ENCODE results near the gene APP.

APP gene

GRCh38 chr21:26194811-26195251 is 24.3 kb upstream of the APP start:
- CTCF ChIA-PET = no interaction called here
- no peak for DNase-seq (ENCODE audit: low spot score)
- TF ChIP-seq CTCF (conservative IDR thresholded peaks at IDR 0.05; ENCODE audit: low read depth) = no peak

GRCh38 chr21:26194326-26194725 is 23.8 kb upstream of the APP start:
- no peak for DNase-seq (ENCODE audit: low spot score)
- ChIA-PET CTCF (no interaction called here), POLR2A (ENCODE audit: low non-redundant PET) (no interaction called here)
- H3K27ac ChIP-seq = no peak overlapping the region
- no peak for TF ChIP-seq CTCF (conservative IDR thresholded peaks at IDR 0.05; ENCODE audit: low read depth)

More at GRCh38 chr21:26194811-26195251, 24.3 kb upstream of the APP start:
- POLR2A ChIA-PET (ENCODE audit: low non-redundant PET) = no interaction called here
- H3K27ac ChIP-seq = no peak overlapping the region

GRCh38 chr21:26191609-26192008 is 21.0 kb upstream of the APP start:
- CTCF ChIA-PET = interaction anchor here (0.6 kb wide), 1 partner anchor 10 kb away, joined by 6 read pairs; no protein-coding TSS in a partner anchor
- no peak overlapping the region for H3K27ac ChIP-seq
- POLR2A ChIA-PET (ENCODE audit: low non-redundant PET) = no interaction called here
- TF ChIP-seq CTCF (conservative IDR thresholded peaks at IDR 0.05; ENCODE audit: low read depth) = no peak
- no peak for DNase-seq (ENCODE audit: low spot score)

- ChIA-PET POLR2A (ENCODE audit: low non-redundant PET) (no interaction called here), CTCF (interaction anchor here (0.8 kb wide), 1 partner anchor 567 kb away, joined by 5 read pairs; no protein-coding TSS in a partner anchor)
- no peak overlapping the region for H3K27ac ChIP-seq
- DNase-seq (ENCODE audit: low spot score) = no peak
- TF ChIP-seq CTCF (conservative IDR thresholded peaks at IDR 0.05; ENCODE audit: low read depth) = no peak
Measured at GRCh38 chr21:26188422-26188821, 17.9 kb upstream of the APP start.

- no peak for TF ChIP-seq CTCF (conservative IDR thresholded peaks at IDR 0.05; ENCODE audit: low read depth)
- H3K27ac ChIP-seq = no peak overlapping the region
- ChIA-PET POLR2A (ENCODE audit: low non-redundant PET) (no interaction called here), CTCF (no interaction called here)
- DNase-seq (ENCODE audit: low spot score) = no peak
Measured at GRCh38 chr21:26185446-26185845, 14.9 kb upstream of the APP start.

- H3K27ac ChIP-seq = no peak overlapping the region
- no peak for TF ChIP-seq CTCF (conservative IDR thresholded peaks at IDR 0.05; ENCODE audit: low read depth)
- no peak for DNase-seq (ENCODE audit: low spot score)
- CTCF ChIA-PET = no interaction called here
- POLR2A ChIA-PET (ENCODE audit: low non-redundant PET) = no interaction called here
Measured at GRCh38 chr21:26185021-26185420, 14.5 kb upstream of the APP start.

- no peak for TF ChIP-seq CTCF (conservative IDR thresholded peaks at IDR 0.05; ENCODE audit: low read depth)
- no peak overlapping the region for H3K27ac ChIP-seq
- no peak for DNase-seq (ENCODE audit: low spot score)
- ChIA-PET POLR2A (ENCODE audit: low non-redundant PET) (no interaction called here), CTCF (no interaction called here)
Measured at GRCh38 chr21:26179501-26179900, 8.9 kb upstream of the APP start.
